Motor neuron (in vitro differentiated cells): ENCODE data around the gene DPP10. TPM values are rescaled to one million over a fixed set of nuclear protein-coding genes. Genes with fewer than 3 reads are reported as not detected.
A peak's percentile ranks its signal among the peaks of the same experiment; 100 is the strongest.

Experiments used
- ATAC-seq, 8 experiments: fragments of 200-7000 bp; cut with Tn5 transposase; replicated peaks in 6 of 8; 2 replicates each; pipeline ENCODE4 v1.8.0; 2021; ENCODE audit warnings: mild to moderate bottlenecking in 8 of 8, moderate library complexity in 8 of 8
- H3K27ac ChIP-seq, 2 donors: fragments of 250-450 bp; sonication (Bioruptor Pico); 2 replicates each; pipeline ENCODE4 v1.9.0; 2021; ENCODE audit warnings: antibody characterized with exemption in 2 of 2, mild to moderate bottlenecking in 2 of 2, moderate library complexity in 1 of 2
- H3K4me1 ChIP-seq, 2 donors: fragments of 250-450 bp; sonication (Bioruptor Pico); replicated peaks in 1 of 2; 2 replicates each; pipeline ENCODE4 v1.6.1; 2021; ENCODE audit warnings: antibody characterized with exemption in 2 of 2, mild to moderate bottlenecking in 2 of 2, moderate library complexity in 1 of 2
- H3K4me3 ChIP-seq, 5 donors: fragments of 250-450 bp; sonication (Bioruptor Pico); 2 replicates each; pipeline ENCODE4 v1.9.0; 2021; ENCODE audit warnings: antibody characterized with exemption in 5 of 5, mild to moderate bottlenecking in 5 of 5, moderate library complexity in 4 of 5
- WGBS, 10 experiments: fragments of 450-650 bp; shearing (Covaris generic); methylation state at CpG; one replicate each; pipeline ENCODE4 v1.0.0; 2022; 5-methylcytosine and 5-hydroxymethylcytosine counted together
- in situ Hi-C, 9 experiments: fragments of 400-800 bp; cut with MboI; loops; one replicate each; pipeline ENCODE4 v1.15.0; 2021; ENCODE audit warnings: low sequenced_read_pairs in 9 of 9, low pct_unique_long_range_greater_than_20kb in 2 of 9; ENCODE audit not compliant: unreplicated experiment in 9 of 9
- total RNA-seq, 8 experiments: library from RNA; unstranded; fragments of 300-600 nt; gene quantifications; 2 replicates each; pipeline versions ENCODE4 v1.2.3 to v1.2.4, GENCODE V29; 2022

The DPP10 gene
- total RNA-seq, 8 experiments from 2014 or later = 0.36 to 11.2 (median 6.7) TPM; not detected in 1

DNA sequence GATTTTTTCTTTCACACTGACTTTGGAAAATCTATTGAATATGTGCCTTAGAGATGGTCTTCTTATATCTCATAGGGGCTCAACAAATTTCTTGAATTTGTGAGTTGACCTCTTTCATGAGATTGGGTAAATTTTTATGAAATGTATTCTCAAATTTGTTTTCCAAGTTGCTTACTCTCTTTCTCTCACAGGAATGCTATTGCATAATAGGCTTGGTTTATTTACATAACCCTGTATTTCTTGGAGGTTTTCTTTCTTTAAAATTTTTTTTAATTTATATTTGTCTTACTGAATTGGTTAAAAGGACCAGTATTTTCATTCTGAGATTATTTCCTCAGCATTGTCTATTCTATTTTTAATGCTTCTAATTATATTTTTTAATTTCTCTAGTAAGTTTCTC lies 917.1 kb downstream of the DPP10 start:
- no peak for ATAC-seq
- no peak overlapping the region for H3K27ac ChIP-seq
- no peak overlapping the region for H3K4me3 ChIP-seq
- H3K4me1 ChIP-seq = no peaks in the 10 kb centered on the region
- in situ Hi-C loops = no loop called here

GRCh38 chr2:115364093-115364492 lies 921.7 kb downstream of the DPP10 start:
- 7 to 85% (median 60%) methylated on average over 3 to 6 of the region's 6 CpGs for whole genome bisulfite sequencing, 10 experiments
- no peaks in the 10 kb centered on the region for H3K4me1 ChIP-seq
- H3K27ac ChIP-seq = no peak overlapping the region
- ATAC-seq = no peak
- in situ Hi-C loops = no loop called here
- no peak overlapping the region for H3K4me3 ChIP-seq

- in situ Hi-C loops = no loop called here
- 7 to 100% (median 88%) methylated on average over 1 to 4 of the region's 4 CpGs; no CpG with 5 or more reads in 1 of the 10 experiments for WGBS, 10 experiments
- H3K4me1 ChIP-seq = no peaks in the 10 kb centered on the region
- H3K4me3 ChIP-seq = no peak overlapping the region
- no peak overlapping the region for H3K27ac ChIP-seq
- ATAC-seq = no peak
Measured at GRCh38 chr2:115369400-115369799, 927.0 kb downstream of the DPP10 start.

DNA sequence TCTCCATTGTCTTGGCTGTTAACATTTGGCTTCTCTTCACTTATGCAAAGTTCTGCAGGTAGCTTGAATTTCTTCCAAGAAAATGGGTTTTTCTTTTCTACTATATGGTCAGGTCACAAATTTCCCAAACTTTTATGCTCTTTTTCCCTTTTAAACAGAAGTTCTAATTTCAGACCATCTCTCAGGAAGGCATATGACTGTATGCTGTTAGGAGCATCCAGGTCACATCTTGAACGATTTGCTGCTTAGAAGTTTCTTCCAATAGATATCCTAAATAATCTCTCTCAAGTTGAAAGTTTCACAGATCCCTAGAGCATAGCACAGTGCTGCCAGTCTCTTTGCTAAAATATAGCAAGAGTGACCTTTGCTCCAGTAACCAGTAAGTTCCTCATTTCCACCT lies 932.5 kb downstream of the DPP10 start:
- ATAC-seq = no peak
- Histone ChIP-seq H3K4me1 (no peaks in the 10 kb centered on the region), H3K27ac (no peak overlapping the region), H3K4me3 (no peak overlapping the region)
- 0 to 100% (median 89%) methylated on average over 1 of the region's 1 CpG; no CpG with 5 or more reads in 5 of the 10 experiments for WGBS, 10 experiments
- in situ Hi-C loops = no loop called here

DNA sequence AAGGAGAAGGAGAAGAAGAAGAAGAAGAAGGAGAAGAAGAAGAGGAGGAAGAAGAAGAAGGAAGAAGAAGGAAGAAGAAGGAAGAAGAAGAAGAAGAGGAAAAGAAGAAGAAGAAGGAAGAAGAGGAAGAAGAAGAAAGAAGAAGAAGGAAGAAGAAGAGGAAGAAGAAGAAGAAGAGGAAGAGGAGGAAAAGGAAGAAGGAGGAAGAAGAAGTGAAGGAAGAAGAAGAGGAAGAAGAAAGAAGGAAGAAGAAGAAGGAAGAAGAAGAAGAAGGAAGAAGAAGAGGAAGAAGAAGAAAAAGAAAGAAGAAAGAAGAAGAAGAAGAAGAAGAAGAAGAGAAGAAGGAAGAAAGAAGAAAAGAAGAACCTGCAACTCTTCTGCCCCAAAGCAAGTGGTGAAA lies 942.0 kb downstream of the DPP10 start:
- Histone ChIP-seq H3K4me3 (no peak overlapping the region), H3K27ac (no peak overlapping the region), H3K4me1 (no peaks in the 10 kb centered on the region)
- ATAC-seq = no peak
- in situ Hi-C loops = no loop called here

DNA sequence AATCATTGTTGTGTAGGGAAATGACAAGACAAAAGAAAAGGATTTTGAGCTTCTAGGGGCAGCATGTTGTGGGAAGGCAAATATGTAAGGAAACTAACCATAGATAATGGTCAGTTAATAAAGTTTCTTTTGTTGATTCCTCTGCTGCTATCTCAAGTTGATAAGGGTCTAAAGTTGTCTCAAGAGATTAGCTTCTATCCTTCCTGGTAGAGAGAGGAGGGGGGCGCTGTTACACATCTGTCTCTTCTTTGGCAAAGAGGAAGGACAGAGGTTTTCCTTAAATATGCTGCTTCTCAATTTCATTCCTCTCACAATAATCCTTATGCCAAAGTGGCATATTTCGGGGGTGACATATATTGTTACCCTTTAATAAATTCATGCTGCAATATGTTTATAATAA lies 944.0 kb downstream of the DPP10 start:
- WGBS, 10 experiments = 0 to 95% (median 63%) methylated on average over 1 to 2 of the region's 2 CpGs; no CpG with 5 or more reads in 1 of the 10 experiments
- ATAC-seq = no peak
- in situ Hi-C loops = no loop called here
- H3K27ac ChIP-seq = no peak overlapping the region
- H3K4me3 ChIP-seq = no peak overlapping the region
- H3K4me1 ChIP-seq = no peaks in the 10 kb centered on the region

DNA sequence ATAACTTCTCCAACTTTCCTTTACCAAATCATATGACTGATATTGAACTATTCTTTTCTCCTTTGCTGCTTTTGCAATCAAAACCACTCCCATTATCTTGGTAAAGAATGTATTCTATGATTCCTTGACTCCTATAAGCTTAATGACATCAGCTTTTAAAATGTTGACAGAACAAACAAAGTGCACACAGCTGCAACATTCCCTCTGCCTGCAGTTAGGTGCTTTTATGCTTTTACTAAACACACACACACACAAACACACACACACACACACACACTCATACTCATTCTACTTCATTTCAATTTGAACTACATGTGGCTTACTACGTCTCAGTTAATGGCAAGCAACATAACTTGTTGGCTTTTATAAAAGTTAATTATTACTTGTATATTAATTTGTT lies 946.6 kb downstream of the DPP10 start:
- H3K4me3 ChIP-seq = no peak overlapping the region
- peak in 1 of 8 experiments; percentile 62 for ATAC-seq
- peaks cover 3% of the 10 kb centered on the region in 2 donors for H3K4me1 ChIP-seq
- in situ Hi-C loops = no loop called here
- H3K27ac ChIP-seq = no peak overlapping the region
- WGBS, 10 experiments = 0 to 93% (median 60%) methylated on average over 1 of the region's 1 CpG; no CpG with 5 or more reads in 5 of the 10 experiments

DNA sequence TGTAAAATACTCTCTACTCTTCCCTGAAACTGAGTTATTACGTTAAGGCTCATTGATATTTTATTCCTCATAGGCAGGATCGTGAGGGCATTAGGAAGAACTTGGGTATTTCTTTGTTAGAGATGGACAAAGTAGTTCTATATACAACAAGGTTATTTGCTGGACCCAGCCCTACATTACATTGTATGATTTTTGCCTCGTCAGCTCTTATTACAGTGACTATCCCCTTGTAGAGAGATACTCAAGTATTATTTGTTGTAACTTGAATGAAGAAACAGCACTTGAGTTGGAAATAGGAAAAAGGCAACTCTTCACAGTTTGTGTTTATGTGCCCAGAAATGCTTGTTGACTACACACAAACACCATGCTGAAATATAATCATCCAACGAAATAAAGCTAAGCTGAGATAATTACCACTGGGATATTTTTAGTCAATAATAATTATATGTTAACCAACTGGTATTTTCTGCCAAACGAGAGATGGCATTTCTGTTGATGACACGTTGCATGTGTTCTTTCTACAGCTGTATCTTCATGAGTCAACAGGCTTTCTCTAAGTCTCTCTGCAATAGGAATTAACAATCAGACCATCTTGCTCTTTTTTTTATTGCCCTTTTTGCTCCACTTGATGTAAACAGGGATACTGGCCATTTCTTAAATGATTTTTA lies 947.6 kb downstream of the DPP10 start:
- in situ Hi-C loops = no loop called here
- Histone ChIP-seq H3K27ac (no peak overlapping the region), H3K4me1 (peaks cover 7 to 13% of the 10 kb centered on the region in 2 donors), H3K4me3 (no peak overlapping the region)
- WGBS, 10 experiments = 0 to 98% (median 88%) methylated on average over 3 to 6 of the region's 6 CpGs
- ATAC-seq = no peak

- in situ Hi-C loops = no loop called here
- peak in 3 of 8 experiments; percentile 50 to 74 (median 68) for ATAC-seq
- Histone ChIP-seq H3K27ac (no peak overlapping the region), H3K4me3 (no peak overlapping the region), H3K4me1 (peaks cover 10 to 36% of the 10 kb centered on the region in 2 donors)
- 0 to 64% (median 39%) methylated on average over 1 to 5 of the region's 5 CpGs; no CpG with 5 or more reads in 1 of the 10 experiments for WGBS, 10 experiments
Measured at GRCh38 chr2:115396579-115396978, 954.1 kb downstream of the DPP10 start.

DNA sequence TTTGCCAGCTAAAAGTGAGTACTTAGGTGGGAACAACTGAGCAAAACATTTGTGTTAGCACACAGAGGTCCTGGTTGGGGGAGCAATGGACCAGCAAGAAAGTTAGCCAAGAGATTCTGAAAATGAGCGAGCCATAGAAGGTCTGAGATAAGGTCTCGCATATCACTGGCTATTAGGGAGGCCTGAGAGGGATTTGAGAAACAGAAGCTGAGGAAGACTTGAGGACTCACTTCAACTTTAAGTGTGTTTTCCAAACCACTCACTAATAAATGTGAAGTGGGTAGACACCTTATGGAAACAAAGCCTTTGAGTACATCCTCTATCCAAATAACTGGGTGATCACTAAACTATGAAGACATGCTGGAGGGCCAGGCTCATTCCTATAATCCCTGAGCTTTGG lies 958.5 kb downstream of the DPP10 start:
- ATAC-seq = no peak
- H3K4me3 ChIP-seq = no peak overlapping the region
- no peak overlapping the region for H3K27ac ChIP-seq
- 0 to 100% (median 54%) methylated on average over 1 to 2 of the region's 2 CpGs; no CpG with 5 or more reads in 4 of the 10 experiments for WGBS, 10 experiments
- peaks cover 0 to 14% of the 10 kb centered on the region in 2 donors for H3K4me1 ChIP-seq
- in situ Hi-C loops = no loop called here

GRCh38 chr2:115412501-115412900 lies 970.1 kb downstream of the DPP10 start:
- WGBS, 10 experiments = 0 to 50% (median 0%) methylated on average over 1 of the region's 1 CpG; no CpG with 5 or more reads in 5 of the 10 experiments
- H3K27ac ChIP-seq = no peak overlapping the region
- ATAC-seq = no peak
- in situ Hi-C loops = no loop called here
- H3K4me1 ChIP-seq = no peaks in the 10 kb centered on the region
- H3K4me3 ChIP-seq = no peak overlapping the region

- 0 to 100% (median 100%) methylated on average over 1 to 2 of the region's 2 CpGs; no CpG with 5 or more reads in 5 of the 10 experiments for WGBS, 10 experiments
Measured at GRCh38 chr2:115413791-115414190, 971.4 kb downstream of the DPP10 start.

DNA sequence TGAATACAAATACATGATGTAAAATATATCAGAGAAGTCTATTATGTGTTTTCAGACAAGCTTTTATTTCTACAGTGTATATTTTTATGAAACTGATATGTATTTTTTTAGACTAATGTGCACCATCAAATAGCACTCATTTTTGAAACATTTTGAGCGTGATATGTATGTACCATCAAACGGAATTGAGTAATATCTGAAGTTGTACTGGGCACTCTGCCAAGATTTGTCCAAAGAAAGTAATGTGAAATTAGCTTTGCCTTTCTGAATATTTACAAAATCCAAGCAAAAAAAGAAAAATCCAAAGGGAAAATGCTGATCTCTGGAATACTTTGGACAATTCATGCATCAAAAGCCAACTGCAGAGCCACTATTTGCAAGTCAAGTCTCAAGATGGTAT lies 972.0 kb downstream of the DPP10 start:
- no peak for ATAC-seq
- 0 to 100% (median 46%) methylated on average over 1 to 2 of the region's 2 CpGs; no CpG with 5 or more reads in 2 of the 10 experiments for WGBS, 10 experiments
- in situ Hi-C loops = no loop called here
- H3K27ac ChIP-seq = no peak overlapping the region
- H3K4me1 ChIP-seq = no peaks in the 10 kb centered on the region
- no peak overlapping the region for H3K4me3 ChIP-seq

More at GRCh38 chr2:115413791-115414190, 971.4 kb downstream of the DPP10 start:
- Histone ChIP-seq H3K4me3 (no peak overlapping the region), H3K4me1 (no peaks in the 10 kb centered on the region), H3K27ac (no peak overlapping the region)
- no peak for ATAC-seq
- in situ Hi-C loops = no loop called here

DNA sequence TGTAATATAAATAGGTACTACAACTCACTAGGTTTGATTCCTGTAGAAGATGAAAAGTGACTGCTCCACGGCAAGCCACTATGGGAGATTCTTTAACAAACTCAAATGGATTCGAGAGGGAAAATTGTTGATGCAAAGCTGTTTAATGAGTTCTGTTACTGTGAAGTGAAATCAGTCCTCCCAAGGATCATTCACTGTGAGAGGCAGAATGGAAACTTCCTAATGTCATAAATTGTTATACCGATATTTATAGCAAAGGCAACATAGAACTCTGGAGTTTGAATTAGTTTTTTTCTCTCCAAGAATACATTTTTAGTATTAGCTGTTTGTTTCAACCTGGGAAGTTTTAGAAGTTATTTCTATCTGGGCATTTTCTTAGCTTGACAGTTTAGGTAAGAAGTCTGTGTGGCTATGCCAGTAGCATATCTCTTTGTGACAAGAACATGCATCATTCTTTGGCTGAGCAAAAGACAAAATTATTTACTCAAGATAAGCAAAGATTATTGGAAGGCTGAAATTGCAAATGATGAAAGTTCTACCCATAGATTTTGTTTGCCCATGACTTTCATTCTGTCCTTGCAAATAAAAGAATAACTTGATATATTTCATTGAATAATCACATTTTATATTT lies 979.7 kb downstream of the DPP10 start:
- Histone ChIP-seq H3K27ac (no peak overlapping the region), H3K4me1 (peaks cover 0 to 7% of the 10 kb centered on the region in 2 donors), H3K4me3 (no peak overlapping the region)
- 0 to 93% (median 72%) methylated on average over 2 to 3 of the region's 3 CpGs; no CpG with 5 or more reads in 1 of the 10 experiments for WGBS, 10 experiments
- no peak for ATAC-seq
- in situ Hi-C loops = no loop called here
